Common myeloid progenitor, CD34-positive (primary cell): Measurements from ENCODE around the gene MAN1A2.

Source experiments
- CTCF ChIA-PET: fragments of 350-600 bp; sonication (Branson Sonifier 250); formaldehyde crosslinking; loops from one replicate; lab custom pipeline; 2021; ENCODE audit warnings: antibody characterized with exemption; lab: Charles Lee
- POLR2A ChIA-PET: fragments of 350-600 bp; sonication (Branson Sonifier 250); formaldehyde crosslinking; loops from one replicate; lab custom pipeline; 2021; ENCODE audit warnings: antibody characterized with exemption; lab: Charles Lee
- DNase-seq, 3 donors: peaks; one replicate each; pipeline versions ENCODE4 v3.0.0 to v3.0.0-alpha.2; 2013
- H3K27ac ChIP-seq, 2 experiments: 1 replicate in 1 of 2; 2 replicates in 1 of 2; pipeline ENCODE4 v1.7.0; 2013; ENCODE audit warnings: inconsistent platforms in 2 of 2, low read length in 2 of 2, mild to moderate bottlenecking in 2 of 2, low read depth in 1 of 2, moderate library complexity in 1 of 2; ENCODE audit not compliant: severe bottlenecking in 2 of 2, insufficient read depth in 1 of 2, poor library complexity in 1 of 2
- H3K27me3 ChIP-seq, 5 experiments: replicated peaks in 2 of 5; 1 replicate in 3 of 5; 2 replicates in 2 of 5; pipeline versions ENCODE4 v1.6.1 to v1.7.0; 2013; ENCODE audit warnings: low read length in 4 of 5, mild to moderate bottlenecking in 2 of 5, moderate library complexity in 2 of 5, inconsistent platforms in 1 of 5; ENCODE audit not compliant: insufficient read depth in 5 of 5, control insufficient read depth in 4 of 5
- H3K36me3 ChIP-seq, 4 experiments: 1 replicate in 2 of 4; 2 replicates in 2 of 4; pipeline versions ENCODE4 v1.6.1 to v1.7.0; 2013; ENCODE audit warnings: low read length in 3 of 4, control low read depth in 1 of 4, mild to moderate bottlenecking in 1 of 4; ENCODE audit not compliant: control insufficient read depth in 4 of 4, insufficient read depth in 4 of 4
- H3K4me1 ChIP-seq, 4 experiments: 1 replicate in 3 of 4; 2 replicates in 1 of 4; pipeline versions ENCODE4 v1.6.1 to v1.7.1; 2013; ENCODE audit warnings: low read length in 3 of 4, mild to moderate bottlenecking in 3 of 4, control low read depth in 1 of 4, inconsistent platforms in 1 of 4, moderate library complexity in 1 of 4; ENCODE audit not compliant: control insufficient read depth in 4 of 4, insufficient read depth in 4 of 4; ENCODE audit errors: control extremely low read depth in 1 of 4
- H3K4me3 ChIP-seq, 7 experiments: 1 replicate in 4 of 7; 2 replicates in 3 of 7; pipeline versions ENCODE4 v1.5.1 to v1.7.0; 2013; ENCODE audit warnings: mild to moderate bottlenecking in 7 of 7, low read length in 6 of 7, moderate library complexity in 6 of 7, inconsistent platforms in 2 of 7, low read depth in 2 of 7, control low read depth in 1 of 7; ENCODE audit not compliant: insufficient read depth in 4 of 7, control insufficient read depth in 1 of 7; ENCODE audit errors: extremely low read depth in 1 of 7
- H3K9me3 ChIP-seq, 5 experiments: 1 replicate in 4 of 5; 2 replicates in 1 of 5; pipeline versions ENCODE4 v1.6.1 to v1.7.1; 2013; ENCODE audit warnings: low read length in 4 of 5, mild to moderate bottlenecking in 2 of 5, inconsistent platforms in 1 of 5, low read depth in 1 of 5, moderate library complexity in 1 of 5; ENCODE audit not compliant: control insufficient read depth in 4 of 5, insufficient read depth in 2 of 5; ENCODE audit errors: control extremely low read depth in 1 of 5
- WGBS: methylation state at CpG from one replicate; pipeline ENCODE4 v1.1.5; 2013; ENCODE audit not compliant: insufficient coverage; 5-methylcytosine and 5-hydroxymethylcytosine counted together

The MAN1A2 gene

DNA sequence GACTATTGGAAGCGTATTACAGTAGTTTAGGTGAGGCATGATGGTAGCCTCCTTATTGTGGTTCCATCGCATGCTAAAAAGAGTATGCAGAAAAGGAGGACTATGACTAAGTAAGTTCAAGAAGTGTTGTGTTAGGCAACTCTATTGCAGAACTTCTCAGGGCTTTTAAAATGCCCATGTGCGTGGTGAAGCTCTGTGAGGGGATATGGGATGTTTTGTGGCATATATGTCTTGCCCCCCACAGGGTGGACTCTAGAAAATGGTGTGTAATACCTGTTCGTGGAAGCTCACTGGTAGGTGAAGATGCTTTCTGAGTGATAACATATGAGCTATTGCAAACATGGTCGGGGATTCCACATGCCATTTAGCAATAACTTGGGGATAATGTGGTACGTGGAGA lies 31.7 kb downstream of the MAN1A2 start:
- Histone ChIP-seq H3K27me3 (no peaks in the 10 kb centered on the region), H3K9me3 (peaks cover 0 to 24% (median 5%) of the 10 kb centered on the region in 5 experiments), H3K4me1 (no peaks in the 10 kb centered on the region), H3K27ac (no peak overlapping the region), H3K36me3 (peaks cover 3 to 18% (median 9%) of the 10 kb centered on the region in 4 experiments), H3K4me3 (no peak overlapping the region)
- 76% methylated on average over 5 of the region's 6 CpGs for WGBS
- DNase-seq, result no peak
- POLR2A ChIA-PET, result interaction anchor here (0.6 kb wide), 1 partner anchor 1241 kb away, joined by 3 read pairs; no protein-coding TSS in a partner anchor
- CTCF ChIA-PET, result no interaction called here

DNA sequence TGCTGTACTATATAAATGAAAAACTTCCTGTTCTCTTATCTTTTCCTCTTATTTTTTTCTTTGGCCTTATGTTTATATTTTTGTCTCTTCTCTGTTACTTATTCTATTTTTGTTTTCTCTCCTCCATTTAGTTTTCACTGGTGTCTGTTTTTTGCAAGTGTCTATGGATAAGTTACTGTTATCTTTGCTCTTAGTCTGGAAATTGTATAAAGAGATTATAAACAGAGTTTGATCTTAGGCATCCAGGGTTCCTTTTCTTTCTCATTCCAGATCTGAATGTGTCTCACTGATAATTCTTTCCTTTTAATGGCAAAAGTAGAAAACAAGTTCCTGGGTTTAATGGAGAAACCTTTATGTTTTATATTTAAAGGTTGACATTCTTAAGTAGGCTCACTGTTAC lies 34.5 kb downstream of the MAN1A2 start:
- Histone ChIP-seq H3K27ac (no peak overlapping the region), H3K4me3 (no peak overlapping the region), H3K27me3 (no peaks in the 10 kb centered on the region), H3K9me3 (peaks cover 0 to 24% (median 5%) of the 10 kb centered on the region in 5 experiments), H3K4me1 (no peaks in the 10 kb centered on the region), H3K36me3 (peaks cover 0 to 26% (median 12%) of the 10 kb centered on the region in 4 experiments)
- ChIA-PET POLR2A (no interaction called here), CTCF (no interaction called here)
- DNase-seq, result no peak

DNA sequence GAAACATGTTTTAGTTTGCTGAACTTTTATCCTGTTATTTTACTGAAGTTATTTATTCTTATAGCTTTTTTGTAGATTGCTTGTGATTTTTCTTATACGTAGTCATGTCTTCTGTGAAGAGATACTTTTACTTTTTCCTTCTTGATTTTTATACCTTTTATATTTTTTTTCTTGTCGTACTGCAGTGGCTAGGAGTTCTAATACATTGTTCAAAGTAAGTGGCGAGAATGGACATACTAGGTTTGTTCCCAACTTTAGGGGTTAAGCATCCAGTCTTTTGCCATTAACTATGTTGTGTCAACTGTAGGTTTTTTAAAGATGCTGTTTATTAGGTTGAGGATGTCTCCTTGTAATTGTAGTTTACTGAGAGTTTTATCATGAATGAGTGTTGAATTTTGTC lies 36.3 kb downstream of the MAN1A2 start:
- ChIA-PET POLR2A (no interaction called here), CTCF (interaction anchor here (1.0 kb wide), 1 partner anchor 336 kb away, joined by 3 read pairs; no protein-coding TSS in a partner anchor)
- no peak overlapping the region for H3K4me3 ChIP-seq
- peaks cover 0 to 33% (median 14%) of the 10 kb centered on the region in 4 experiments for H3K36me3 ChIP-seq
- no peaks in the 10 kb centered on the region for H3K4me1 ChIP-seq
- no peak for DNase-seq
- WGBS, result 100% methylated on average over 1 of the region's 3 CpGs
- H3K27ac ChIP-seq, result no peak overlapping the region
- peaks cover 0 to 24% (median 5%) of the 10 kb centered on the region in 5 experiments for H3K9me3 ChIP-seq
- no peaks in the 10 kb centered on the region for H3K27me3 ChIP-seq

DNA sequence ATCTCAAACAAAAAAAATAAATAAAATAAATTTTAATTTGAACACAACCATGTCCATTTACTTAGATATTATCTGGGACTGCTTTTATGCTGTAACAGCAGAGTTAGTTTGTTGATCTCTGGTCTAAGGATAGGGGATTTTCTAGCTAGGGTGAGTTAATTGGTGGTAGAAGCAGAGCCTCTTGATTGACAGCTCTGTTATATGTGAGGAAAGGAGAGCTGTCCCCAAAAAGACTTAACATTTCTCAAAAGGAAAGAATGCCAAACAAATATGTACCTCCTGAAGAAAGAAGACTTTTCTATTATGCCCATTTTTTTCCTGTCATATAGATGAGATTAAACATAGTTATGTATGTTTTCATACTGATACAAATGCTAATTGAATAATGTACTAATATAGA lies 37.8 kb downstream of the MAN1A2 start:
- CTCF ChIA-PET, result no interaction called here
- no peak for DNase-seq
- Histone ChIP-seq H3K27me3 (no peaks in the 10 kb centered on the region), H3K27ac (no peak overlapping the region), H3K4me3 (no peak overlapping the region), H3K4me1 (no peaks in the 10 kb centered on the region), H3K36me3 (peaks cover 2 to 33% (median 14%) of the 10 kb centered on the region in 4 experiments), H3K9me3 (peaks cover 0 to 24% (median 5%) of the 10 kb centered on the region in 5 experiments)
- POLR2A ChIA-PET, result interaction anchor here (0.6 kb wide), 1 partner anchor 130 kb away, joined by 3 read pairs; no protein-coding TSS in a partner anchor

DNA sequence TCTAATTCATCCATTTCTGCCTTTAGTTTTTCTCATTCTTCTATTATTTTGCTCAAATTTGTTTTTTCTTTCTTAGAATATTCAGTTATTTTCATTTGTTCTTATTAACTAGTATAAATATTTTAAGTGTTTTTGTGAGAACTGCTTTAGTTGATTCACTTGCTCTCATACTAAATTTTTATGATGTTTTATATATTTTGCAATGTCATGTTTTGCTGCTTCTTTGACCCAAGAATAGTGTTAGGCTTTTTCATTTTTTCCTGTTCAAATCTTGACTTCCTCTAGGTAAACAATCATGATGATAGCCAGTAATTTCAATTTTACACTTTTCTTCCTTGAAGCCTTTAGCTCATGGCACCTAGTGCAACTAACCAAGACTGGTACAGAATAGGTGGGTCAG lies 45.2 kb downstream of the MAN1A2 start:
- Histone ChIP-seq H3K27ac (no peak overlapping the region), H3K4me3 (no peak overlapping the region), H3K36me3 (peaks cover 9 to 26% (median 12%) of the 10 kb centered on the region in 4 experiments), H3K27me3 (no peaks in the 10 kb centered on the region), H3K4me1 (no peaks in the 10 kb centered on the region), H3K9me3 (peaks cover 0 to 1% (median 0%) of the 10 kb centered on the region in 5 experiments)
- ChIA-PET POLR2A (no interaction called here), CTCF (no interaction called here)
- DNase-seq, result no peak

DNA sequence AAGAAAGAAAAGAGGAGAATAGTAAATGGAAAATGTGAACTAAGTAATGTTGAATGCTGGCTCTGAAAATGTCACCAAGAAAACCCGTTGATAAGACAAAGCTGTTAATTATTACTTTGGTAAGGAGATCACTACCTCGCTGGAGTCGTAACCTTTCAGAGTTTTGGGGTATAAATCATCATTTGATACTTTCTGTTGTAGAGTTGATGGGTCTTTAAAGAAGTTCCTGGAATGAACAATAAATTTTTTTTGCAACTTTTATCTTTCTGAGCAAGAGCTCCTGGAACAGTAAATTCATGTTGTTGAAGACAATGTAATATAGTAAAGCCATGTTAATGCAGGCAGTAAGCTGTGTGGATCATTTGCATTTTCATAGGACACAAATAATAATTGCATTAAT lies 46.2 kb downstream of the MAN1A2 start:
- 96% methylated on average over 3 of the region's 3 CpGs for WGBS
- DNase-seq, result no peak
- CTCF ChIA-PET, result interaction anchor here (1.0 kb wide), 1 partner anchor 45 kb away, joined by 3 read pairs; no protein-coding TSS in a partner anchor

DNA sequence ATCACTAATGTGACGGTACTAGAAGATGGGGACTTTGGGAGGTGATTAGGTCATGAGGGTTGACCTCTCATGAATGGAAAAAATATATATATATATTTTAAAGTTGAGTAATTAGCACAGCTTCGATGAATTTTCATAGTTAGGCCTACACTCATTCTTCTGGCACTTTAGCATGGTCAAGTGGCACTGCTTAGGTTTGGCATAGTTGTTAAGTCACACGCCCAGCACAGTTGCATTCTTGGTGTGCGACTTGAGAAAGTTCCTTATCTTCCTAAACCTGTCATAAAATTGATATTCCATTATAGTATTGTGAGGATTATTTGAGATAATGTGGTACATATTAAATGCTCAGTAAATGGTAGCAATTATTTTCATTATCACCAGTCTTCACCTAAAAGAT lies 47.7 kb downstream of the MAN1A2 start:
- no peak for DNase-seq
- no peaks in the 10 kb centered on the region for H3K4me1 ChIP-seq
- ChIA-PET POLR2A (no interaction called here), CTCF (no interaction called here)
- H3K9me3 ChIP-seq, result peaks cover 0 to 1% (median 0%) of the 10 kb centered on the region in 5 experiments
- peaks cover 6 to 22% (median 12%) of the 10 kb centered on the region in 4 experiments for H3K36me3 ChIP-seq
- H3K4me3 ChIP-seq, result no peak overlapping the region
- H3K27ac ChIP-seq, result no peak overlapping the region
- H3K27me3 ChIP-seq, result no peaks in the 10 kb centered on the region
- no CpG with 5 or more reads among the region's 4 CpGs for WGBS

More for the DNA sequence above, 46.2 kb downstream of the MAN1A2 start:
- H3K27me3 ChIP-seq, result no peaks in the 10 kb centered on the region
- peaks cover 6 to 22% (median 13%) of the 10 kb centered on the region in 4 experiments for H3K36me3 ChIP-seq
- POLR2A ChIA-PET, result no interaction called here
- no peaks in the 10 kb centered on the region for H3K4me1 ChIP-seq
- peaks cover 0 to 1% (median 0%) of the 10 kb centered on the region in 5 experiments for H3K9me3 ChIP-seq
- H3K4me3 ChIP-seq, result no peak overlapping the region
- no peak overlapping the region for H3K27ac ChIP-seq
